Astrocyte (in vitro differentiated cells and primary cell): ENCODE results near the gene HNRNPH2. TPM values are rescaled to one million over a fixed set of nuclear protein-coding genes. Genes with fewer than 3 reads are reported as not detected.

Experiments
- DNase-seq: peaks from one replicate; pipeline ENCODE4 v3.0.0-alpha.2; 2010; ENCODE audit warnings: low read depth
- FAIRE-seq: peaks from 2 replicates; lab custom pipeline; 2011; peaks lifted over from hg19 to GRCh38; lab: Jason Lieb, UNC
- H2AFZ ChIP-seq: 2 replicates; pipeline ENCODE4 v1.6.0; 2012; ENCODE audit warnings: low read depth, low read length, inconsistent platforms
- H3K27ac ChIP-seq: 2 replicates; pipeline ENCODE4 v1.5.1; 2011; ENCODE audit warnings: low read depth, low read length, inconsistent platforms
- H3K27me3 ChIP-seq: 2 replicates; pipeline ENCODE4 v1.6.0; 2011; ENCODE audit warnings: low read length, inconsistent platforms; ENCODE audit not compliant: insufficient read depth
- H3K36me3 ChIP-seq: 2 replicates; pipeline ENCODE4 v1.5.1; 2011; ENCODE audit warnings: low read length, inconsistent platforms; ENCODE audit not compliant: insufficient read depth
- H3K4me1 ChIP-seq: 2 replicates; pipeline ENCODE4 v1.5.1; 2011; ENCODE audit warnings: low read length, inconsistent platforms; ENCODE audit not compliant: insufficient read depth
- H3K4me2 ChIP-seq: 2 replicates; pipeline ENCODE4 v1.6.0; 2012; ENCODE audit warnings: low read length, inconsistent platforms
- H3K4me3 ChIP-seq: 2 replicates; pipeline ENCODE4 v1.5.1; 2011; ENCODE audit warnings: low read depth, mild to moderate bottlenecking, low read length, inconsistent platforms; ENCODE audit not compliant: insufficient read depth
- H3K79me2 ChIP-seq: 2 replicates; pipeline ENCODE4 v1.6.0; 2012; ENCODE audit warnings: mild to moderate bottlenecking, low read length, inconsistent platforms; ENCODE audit not compliant: insufficient read depth
- H3K9ac ChIP-seq: 2 replicates; pipeline ENCODE4 v1.6.0; 2012; ENCODE audit warnings: mild to moderate bottlenecking, low read length, inconsistent platforms
- H3K9me3 ChIP-seq: 2 replicates; pipeline ENCODE4 v1.5.1; 2012; ENCODE audit warnings: low read depth, mild to moderate bottlenecking, low read length, inconsistent platforms; ENCODE audit not compliant: insufficient read depth
- H4K20me1 ChIP-seq: 2 replicates; pipeline ENCODE4 v1.6.0; 2012; ENCODE audit warnings: low read length, inconsistent platforms; ENCODE audit not compliant: insufficient read depth
- H3K27ac Mint-ChIP-seq: one replicate; pipeline ENCODE4 v1.8.0; 2021; ENCODE audit warnings: mild to moderate bottlenecking, mixed read lengths; ENCODE audit not compliant: unreplicated experiment
- H3K27me3 Mint-ChIP-seq: one replicate; pipeline ENCODE4 v1.8.0; 2021; ENCODE audit warnings: low read depth, mixed read lengths; ENCODE audit not compliant: unreplicated experiment
- H3K36me3 Mint-ChIP-seq: one replicate; pipeline ENCODE4 v1.8.0; 2021; ENCODE audit warnings: low read depth, mixed read lengths; ENCODE audit not compliant: unreplicated experiment
- H3K4me1 Mint-ChIP-seq: one replicate; pipeline ENCODE4 v1.8.0; 2021; ENCODE audit warnings: low read depth, mixed read lengths; ENCODE audit not compliant: unreplicated experiment
- H3K4me3 Mint-ChIP-seq: one replicate; pipeline ENCODE4 v1.8.0; 2021; ENCODE audit warnings: mild to moderate bottlenecking, moderate library complexity, mixed read lengths; ENCODE audit not compliant: unreplicated experiment
- H3K9me3 Mint-ChIP-seq: one replicate; pipeline ENCODE4 v1.8.0; 2021; ENCODE audit warnings: mild to moderate bottlenecking, mixed read lengths; ENCODE audit not compliant: unreplicated experiment
- EZH2 ChIP-seq: IDR thresholded peaks from 2 replicates; pipeline ENCODE4 v1.6.1; 2012; ENCODE audit warnings: mild to moderate bottlenecking, low read length, inconsistent platforms; ENCODE audit not compliant: insufficient read depth
- total RNA-seq: library from RNA; stranded (reverse); gene quantifications from 2 replicates; pipeline ENCODE4 v1.2.1, GENCODE V29; 2021
- TF ChIP-seq, protein P1 (sequence below): IDR thresholded peaks from 2 replicates; pipeline ENCODE4 v1.5.1; 2011; ENCODE audit warnings: low read depth, mild to moderate bottlenecking, inconsistent platforms, low read length, moderate library complexity; ENCODE audit not compliant: insufficient read depth

Gene HNRNPH2
- total RNA-seq, 1 donor from 2014 or later = 48.9 TPM

DNA sequence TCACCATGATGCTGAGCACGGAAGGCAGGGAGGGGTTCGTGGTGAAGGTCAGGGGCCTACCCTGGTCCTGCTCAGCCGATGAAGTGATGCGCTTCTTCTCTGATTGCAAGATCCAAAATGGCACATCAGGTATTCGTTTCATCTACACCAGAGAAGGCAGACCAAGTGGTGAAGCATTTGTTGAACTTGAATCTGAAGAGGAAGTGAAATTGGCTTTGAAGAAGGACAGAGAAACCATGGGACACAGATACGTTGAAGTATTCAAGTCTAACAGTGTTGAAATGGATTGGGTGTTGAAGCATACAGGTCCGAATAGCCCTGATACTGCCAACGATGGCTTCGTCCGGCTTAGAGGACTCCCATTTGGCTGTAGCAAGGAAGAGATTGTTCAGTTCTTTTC is 4.0 kb downstream of the HNRNPH2 start:
- no peaks in the 10 kb centered on the region for H3K36me3 Mint-ChIP-seq

DNA sequence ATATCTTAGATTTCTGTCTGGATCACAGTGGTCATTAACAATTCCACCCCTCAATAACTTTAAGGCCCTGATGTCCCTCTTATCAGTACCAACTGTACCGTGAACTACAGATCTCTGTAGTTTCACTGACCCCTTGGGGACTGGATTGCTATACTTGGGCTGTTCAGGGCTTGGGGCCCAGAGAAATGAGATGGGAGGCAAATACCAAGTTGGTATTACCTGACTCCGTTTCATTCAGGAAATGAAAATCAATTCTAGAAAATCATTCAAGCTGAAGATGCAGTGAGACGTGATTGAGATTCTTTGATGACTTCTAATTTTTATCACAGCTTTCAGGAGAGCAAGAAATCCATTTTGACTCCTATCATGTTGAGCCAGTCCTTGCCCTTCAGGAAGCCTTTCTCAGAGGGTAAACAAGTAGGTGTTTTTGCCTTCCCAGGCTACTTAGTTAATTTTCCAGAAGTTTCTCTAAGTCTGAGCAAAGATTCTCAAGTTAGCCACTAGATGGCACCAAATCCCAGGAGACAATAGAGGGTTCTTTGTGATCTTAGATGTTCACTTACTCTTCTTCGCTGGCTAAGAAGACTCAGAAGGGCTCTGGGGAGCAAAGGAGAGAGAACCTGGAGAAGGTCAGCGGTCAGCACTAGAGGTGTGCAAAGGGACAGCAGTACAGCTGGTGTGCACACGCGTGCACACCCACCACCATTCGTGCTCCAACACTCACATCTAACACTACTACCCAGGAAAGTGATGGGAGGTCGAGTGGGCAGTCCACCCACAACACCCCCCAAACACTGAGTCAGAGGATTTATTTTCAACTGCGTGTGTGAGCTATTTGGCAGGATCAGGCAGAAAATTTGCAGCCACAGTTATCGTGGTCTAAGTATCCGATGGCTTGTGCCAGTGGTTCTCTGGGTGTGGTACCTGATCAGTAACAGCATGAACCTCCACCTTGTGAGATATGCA is 7.4 kb downstream of the HNRNPH2 start:
- Histone ChIP-seq H3K4me3 (no peak overlapping the region), H3K4me2 (peak overlapping the region; percentile 62), H3K27ac (no peak overlapping the region), H3K27me3 (no peaks in the 10 kb centered on the region), H3K9me3 (no peaks in the 10 kb centered on the region), H3K36me3 (peaks cover 3% of the 10 kb centered on the region), H2AFZ (no peak overlapping the region), H3K4me1 (peaks cover 8% of the 10 kb centered on the region), H3K9ac (no peak overlapping the region), H3K79me2 (peaks cover 28% of the 10 kb centered on the region), H4K20me1 (peaks cover 20% of the 10 kb centered on the region)
- FAIRE-seq (peak; percentile 91), DNase-seq (peak; percentile 59)
- Mint-ChIP-seq H3K9me3 (no peaks in the 10 kb centered on the region), H3K4me1 (peaks cover 14% of the 10 kb centered on the region), H3K27me3 (no peaks in the 10 kb centered on the region), H3K36me3 (no peaks in the 10 kb centered on the region), H3K27ac (no peak overlapping the region), H3K4me3 (no peak overlapping the region)
- TF ChIP-seq, protein P1, sequence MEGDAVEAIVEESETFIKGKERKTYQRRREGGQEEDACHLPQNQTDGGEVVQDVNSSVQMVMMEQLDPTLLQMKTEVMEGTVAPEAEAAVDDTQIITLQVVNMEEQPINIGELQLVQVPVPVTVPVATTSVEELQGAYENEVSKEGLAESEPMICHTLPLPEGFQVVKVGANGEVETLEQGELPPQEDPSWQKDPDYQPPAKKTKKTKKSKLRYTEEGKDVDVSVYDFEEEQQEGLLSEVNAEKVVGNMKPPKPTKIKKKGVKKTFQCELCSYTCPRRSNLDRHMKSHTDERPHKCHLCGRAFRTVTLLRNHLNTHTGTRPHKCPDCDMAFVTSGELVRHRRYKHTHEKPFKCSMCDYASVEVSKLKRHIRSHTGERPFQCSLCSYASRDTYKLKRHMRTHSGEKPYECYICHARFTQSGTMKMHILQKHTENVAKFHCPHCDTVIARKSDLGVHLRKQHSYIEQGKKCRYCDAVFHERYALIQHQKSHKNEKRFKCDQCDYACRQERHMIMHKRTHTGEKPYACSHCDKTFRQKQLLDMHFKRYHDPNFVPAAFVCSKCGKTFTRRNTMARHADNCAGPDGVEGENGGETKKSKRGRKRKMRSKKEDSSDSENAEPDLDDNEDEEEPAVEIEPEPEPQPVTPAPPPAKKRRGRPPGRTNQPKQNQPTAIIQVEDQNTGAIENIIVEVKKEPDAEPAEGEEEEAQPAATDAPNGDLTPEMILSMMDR = peak; percentile 56
- TF ChIP-seq EZH2 = no peak

More for the DNA sequence above, 4.0 kb downstream of the HNRNPH2 start:
- Histone ChIP-seq H3K9me3 (no peaks in the 10 kb centered on the region), H3K4me1 (peaks cover 6% of the 10 kb centered on the region), H3K27me3 (no peaks in the 10 kb centered on the region), H3K36me3 (peaks cover 3% of the 10 kb centered on the region), H3K27ac (no peak overlapping the region), H3K79me2 (peaks cover 58% of the 10 kb centered on the region), H4K20me1 (peaks cover 22% of the 10 kb centered on the region), H3K4me2 (no peak overlapping the region), H2AFZ (no peak overlapping the region), H3K9ac (no peak overlapping the region), H3K4me3 (no peak overlapping the region)
- DNase-seq (no peak), FAIRE-seq (peak; percentile 67)
- H3K9me3 Mint-ChIP-seq = no peaks in the 10 kb centered on the region
- peaks cover 12% of the 10 kb centered on the region for H3K4me1 Mint-ChIP-seq
- no peak overlapping the region for H3K27ac Mint-ChIP-seq
- no peak overlapping the region for H3K4me3 Mint-ChIP-seq
- no peaks in the 10 kb centered on the region for H3K27me3 Mint-ChIP-seq
- TF ChIP-seq, protein P1 = no peak
- TF ChIP-seq EZH2 = no peak
